HEK293T (cell line): ENCODE measurements around the gene EPS8L3.

Source experiments
- ARNT ChIP-seq: fragments of 450-650 bp; IDR thresholded peaks from 2 replicates; pipeline ENCODE4 v1.6.1; 2017; ENCODE audit warnings: mild to moderate bottlenecking
- CTBP1 ChIP-seq: fragments of 450-650 bp; IDR thresholded peaks from 2 replicates; pipeline ENCODE4 v1.6.1; 2016; ENCODE audit warnings: borderline replicate concordance
- ELF4 ChIP-seq: fragments of 450-650 bp; IDR thresholded peaks from 2 replicates; pipeline ENCODE4 v1.6.1; 2017; ENCODE audit warnings: antibody characterized with exemption
- FOXA1 ChIP-seq: fragments of 450-650 bp; IDR thresholded peaks from 2 replicates; pipeline ENCODE4 v1.6.1; 2016; ENCODE audit warnings: mild to moderate bottlenecking
- FOXM1 ChIP-seq: fragments of 450-650 bp; IDR thresholded peaks from 2 replicates; pipeline ENCODE4 v1.6.1; 2017; ENCODE audit warnings: mild to moderate bottlenecking, borderline replicate concordance
- HDGF ChIP-seq: fragments of 450-650 bp; IDR thresholded peaks from 2 replicates; pipeline ENCODE4 v1.6.1; 2017; ENCODE audit warnings: antibody characterized with exemption, borderline replicate concordance
- SUZ12 ChIP-seq: fragments of 450-650 bp; IDR thresholded peaks from 2 replicates; pipeline ENCODE4 v1.6.1; 2016; ENCODE audit warnings: mild to moderate bottlenecking
- TARDBP ChIP-seq: fragments of 450-650 bp; IDR thresholded peaks from 2 replicates; pipeline ENCODE4 v1.6.1; 2016

DNA sequence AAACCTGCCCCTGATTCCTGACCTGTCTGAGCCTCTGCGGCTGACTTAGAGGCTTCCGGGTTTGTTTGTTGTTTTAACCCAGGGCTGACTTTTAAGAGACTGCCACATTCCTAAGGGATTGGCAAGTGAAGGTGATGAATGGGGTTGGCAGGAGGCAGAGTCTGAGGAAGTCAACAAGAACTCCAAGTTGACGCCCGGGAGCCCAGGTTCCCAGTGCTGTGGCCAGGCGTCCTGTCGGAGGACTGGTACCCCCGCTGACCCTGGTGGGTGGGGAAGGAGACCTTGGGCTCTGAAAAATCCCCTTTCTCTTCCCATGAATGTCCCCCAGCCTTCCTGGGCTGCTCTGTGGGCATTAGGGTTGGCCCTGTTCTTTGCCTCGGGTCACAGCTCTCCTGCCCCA, 19.7 kb upstream of the EPS8L3 start:
- TF ChIP-seq ELF4 (no peak), FOXM1 (no peak), ARNT (no peak), CTBP1 (no peak), SUZ12 (no peak), TARDBP (no peak), FOXA1 (no peak), HDGF (no peak)
